H9 (cell line): ENCODE results near the gene PTDSS2. TPM values are rescaled to one million over a fixed set of nuclear protein-coding genes. Genes with fewer than 3 reads are reported as not detected.

Experiments
- DNase-seq: peaks from one replicate; pipeline ENCODE4 v3.0.0-alpha.2; 2017
- H2AFZ ChIP-seq: one replicate; pipeline ENCODE4 v1.6.1; 2013; ENCODE audit warnings: mild to moderate bottlenecking, low read length, control low read depth, moderate library complexity
- H2AK5ac ChIP-seq: 2 replicates; pipeline ENCODE4 v1.6.1; 2013; ENCODE audit warnings: low read length, control low read depth, mixed read lengths; ENCODE audit not compliant: insufficient read length
- H2BK120ac ChIP-seq: one replicate; pipeline ENCODE4 v1.6.1; 2013; ENCODE audit warnings: low read depth, mild to moderate bottlenecking, low read length, control low read depth, inconsistent platforms; ENCODE audit not compliant: poor library complexity, severe bottlenecking
- H2BK12ac ChIP-seq: 2 replicates; pipeline ENCODE4 v1.6.1; 2013; ENCODE audit warnings: low read length, control low read depth, mixed read lengths, low read depth; ENCODE audit not compliant: insufficient read length
- H2BK15ac ChIP-seq: 2 replicates; pipeline ENCODE4 v1.6.1; 2013; ENCODE audit warnings: low read depth, low read length, control low read depth
- H2BK20ac ChIP-seq: one replicate; pipeline ENCODE4 v1.6.1; 2013; ENCODE audit warnings: low read depth, mild to moderate bottlenecking, low read length, control low read depth, inconsistent platforms; ENCODE audit not compliant: poor library complexity, severe bottlenecking
- H2BK5ac ChIP-seq: 2 replicates; pipeline ENCODE4 v1.6.1; 2013; ENCODE audit warnings: low read length, control low read depth, mixed read lengths; ENCODE audit not compliant: insufficient read length
- H3K14ac ChIP-seq: 2 replicates; pipeline ENCODE4 v1.6.1; 2013; ENCODE audit warnings: low read length, control low read depth; ENCODE audit not compliant: insufficient read depth
- H3K18ac ChIP-seq: 2 replicates; pipeline ENCODE4 v1.6.1; 2013; ENCODE audit warnings: low read depth, mild to moderate bottlenecking, mixed read lengths, low read length, control low read depth; ENCODE audit not compliant: insufficient read length
- H3K23ac ChIP-seq: 2 replicates; pipeline ENCODE4 v1.6.1; 2013; ENCODE audit warnings: low read length, control low read depth, mixed read lengths, low read depth; ENCODE audit not compliant: insufficient read length
- H3K23me2 ChIP-seq: 2 replicates; pipeline ENCODE4 v1.6.1; 2013; ENCODE audit warnings: low read depth, mild to moderate bottlenecking, mixed read lengths, low read length, control low read depth; ENCODE audit not compliant: insufficient read length, poor library complexity, severe bottlenecking
- H3K27ac ChIP-seq: 2 replicates; pipeline ENCODE4 v1.5.1; 2013; ENCODE audit warnings: low read length, control low read depth, mixed read lengths, low read depth; ENCODE audit not compliant: insufficient read length
- H3K27me3 ChIP-seq: 2 replicates; pipeline ENCODE4 v1.6.1; 2013; ENCODE audit warnings: low read length, control low read depth, inconsistent platforms; ENCODE audit not compliant: insufficient read depth
- H3K4ac ChIP-seq: 2 replicates; pipeline ENCODE4 v1.6.1; 2013; ENCODE audit warnings: low read depth, mild to moderate bottlenecking, control low read depth, inconsistent platforms, low read length, moderate library complexity
- H3K4me1 ChIP-seq: 2 replicates; pipeline ENCODE4 v1.6.1; 2013; ENCODE audit warnings: low read length, control low read depth, inconsistent platforms; ENCODE audit not compliant: insufficient read depth
- H3K4me2 ChIP-seq: 2 replicates; pipeline ENCODE4 v1.6.1; 2013; ENCODE audit warnings: low read length, control low read depth, mixed read lengths; ENCODE audit not compliant: insufficient read length, insufficient read depth
- H3K56ac ChIP-seq: 2 replicates; pipeline ENCODE4 v1.6.1; 2013; ENCODE audit warnings: low read depth, mild to moderate bottlenecking, mixed read lengths, low read length, control low read depth; ENCODE audit not compliant: insufficient read length
- H3K79me1 ChIP-seq: 2 replicates; pipeline ENCODE4 v1.6.1; 2013; ENCODE audit warnings: low read depth, mild to moderate bottlenecking, moderate library complexity, low read length, control low read depth, inconsistent platforms; ENCODE audit not compliant: insufficient read depth, poor library complexity, severe bottlenecking
- H3K79me2 ChIP-seq: 2 replicates; pipeline ENCODE4 v1.6.1; 2013; ENCODE audit warnings: low read length, control low read depth, inconsistent platforms; ENCODE audit not compliant: insufficient read depth
- H3K9ac ChIP-seq: 2 replicates; pipeline ENCODE4 v1.6.1; 2013; ENCODE audit warnings: low read length, control low read depth, mixed read lengths; ENCODE audit not compliant: insufficient read length; ENCODE audit errors: extremely low read depth
- H3K9me3 ChIP-seq: one replicate; pipeline ENCODE4 v1.6.1; 2013; ENCODE audit warnings: low read depth, low read length, inconsistent platforms; ENCODE audit not compliant: control insufficient read depth
- H3T11ph ChIP-seq: one replicate; pipeline ENCODE4 v1.6.1; 2013; ENCODE audit warnings: mild to moderate bottlenecking, low read length, control low read depth, inconsistent platforms
- H4K20me1 ChIP-seq: one replicate; pipeline ENCODE4 v1.6.1; 2013; ENCODE audit not compliant: control insufficient read depth, insufficient read length, insufficient read depth
- H4K5ac ChIP-seq: 2 replicates; pipeline ENCODE4 v1.6.1; 2013; ENCODE audit warnings: low read depth, mild to moderate bottlenecking, mixed read lengths, low read length, control low read depth; ENCODE audit not compliant: insufficient read length
- H4K8ac ChIP-seq: replicated peaks from 2 replicates; pipeline ENCODE4 v1.6.1; 2013; ENCODE audit warnings: low read length, control low read depth, mixed read lengths, low read depth; ENCODE audit not compliant: insufficient read length
- H4K91ac ChIP-seq: 2 replicates; pipeline ENCODE4 v1.6.1; 2013; ENCODE audit warnings: low read depth, mild to moderate bottlenecking, moderate library complexity, mixed read lengths, low read length, control low read depth; ENCODE audit not compliant: insufficient read length
- H3K27ac Mint-ChIP-seq, 3 experiments: 2 replicates in 2 of 3; 3 replicates in 1 of 3; pipeline ENCODE4 v1.8.0; 2020 to 2021; ENCODE audit warnings: mixed read lengths in 3 of 3, mild to moderate bottlenecking in 1 of 3, moderate library complexity in 1 of 3
- H3K27me3 Mint-ChIP-seq: 2 replicates; pipeline ENCODE4 v1.8.0; 2021; ENCODE audit warnings: low read depth, mild to moderate bottlenecking, moderate library complexity, mixed read lengths
- H3K36me3 Mint-ChIP-seq, 3 experiments: 2 replicates in 2 of 3; 3 replicates in 1 of 3; pipeline ENCODE4 v1.8.0; 2020 to 2021; ENCODE audit warnings: low read depth in 3 of 3, mixed read lengths in 3 of 3; ENCODE audit not compliant: insufficient read depth in 1 of 3
- H3K4me1 Mint-ChIP-seq, 2 experiments: 2 replicates each; pipeline ENCODE4 v1.8.0; 2020; ENCODE audit warnings: mixed read lengths in 2 of 2
- H3K4me3 Mint-ChIP-seq, 2 experiments: 2 replicates in 1 of 2; 3 replicates in 1 of 2; pipeline ENCODE4 v1.8.0; 2020 to 2021; ENCODE audit warnings: mild to moderate bottlenecking in 2 of 2, mixed read lengths in 2 of 2, moderate library complexity in 1 of 2
- H3K9me3 Mint-ChIP-seq, 2 experiments: 2 replicates in 1 of 2; 3 replicates in 1 of 2; pipeline ENCODE4 v1.8.0; 2020; ENCODE audit warnings: mild to moderate bottlenecking in 2 of 2, mixed read lengths in 2 of 2, moderate library complexity in 1 of 2
- CTCF ChIP-seq: fragments of 200-600 bp; sonication (generic); conservative IDR thresholded peaks from 3 replicates; pipeline ENCODE4 v1.8.0; 2021; ENCODE audit warnings: antibody characterized with exemption, mild to moderate bottlenecking
- WGBS: extraction: QIAGEN DNeasy Blood & Tissue Kit; methylation state at CpG from one replicate; pipeline ENCODE4 v1.1.7; 2013; ENCODE audit warnings: missing lambda C conversion rate, low lambda C conversion rate, mixed read lengths; ENCODE audit not compliant: insufficient read length; ENCODE audit errors: extremely low coverage; 5-methylcytosine and 5-hydroxymethylcytosine counted together
- total RNA-seq: library from RNA; stranded (reverse); gene quantifications from 2 replicates; pipeline ENCODE4 v1.2.1, GENCODE V29; 2021

PTDSS2 gene
- total RNA-seq, 1 experiment from 2014 or later, result 55.3 TPM

- Histone ChIP-seq H2BK20ac (no peak overlapping the region), H3K79me2 (no peaks in the 10 kb centered on the region), H3K4me2 (no peak overlapping the region), H4K20me1 (no peaks in the 10 kb centered on the region), H2BK15ac (no peak overlapping the region), H3T11ph (no peak overlapping the region), H3K56ac (no peak overlapping the region), H4K91ac (no peak overlapping the region), H3K27ac (no peak overlapping the region), H2AK5ac (no peak overlapping the region), H3K23ac (no peak overlapping the region), H3K79me1 (no peaks in the 10 kb centered on the region), H4K5ac (no peak overlapping the region), H4K8ac (no peak overlapping the region), H2BK12ac (no peak overlapping the region), H3K14ac (no peak overlapping the region), H3K4ac (no peak overlapping the region), H2AFZ (no peak overlapping the region), H3K4me1 (no peaks in the 10 kb centered on the region), H3K9me3 (no peaks in the 10 kb centered on the region), H3K18ac (no peak overlapping the region), H3K23me2 (no peaks in the 10 kb centered on the region), H2BK5ac (no peak overlapping the region), H2BK120ac (no peak overlapping the region), H3K27me3 (no peaks in the 10 kb centered on the region), H3K9ac (no peak overlapping the region)
- Mint-ChIP-seq H3K36me3 (peaks cover 40 to 71% (median 60%) of the 10 kb centered on the region in 3 experiments), H3K27ac (0 out of 7 replicates have a peak overlapping the region, but pooled peaks of 1 of the 3 experiments have one; percentile 44), H3K4me1 (no peaks in the 10 kb centered on the region), H3K4me3 (no peak overlapping the region), H3K9me3 (peaks cover 12% of the 10 kb centered on the region in 2 experiments), H3K27me3 (peaks cover 4% of the 10 kb centered on the region; the same call in 1 of the 2 replicates)
- peak; percentile 22 for DNase-seq
- TF ChIP-seq CTCF, result no peak
- WGBS, result no CpG with 5 or more reads among the region's 24 CpGs
These were observed 49.4 kb downstream of the PTDSS2 start for GRCh38 chr11:499201-500076.
